Small intestine (tissue), 7 donors: Measurements from ENCODE around the gene SLC35F4. TPM values are rescaled to one million over a fixed set of nuclear protein-coding genes. Genes with fewer than 3 reads are reported as not detected.
A peak's percentile ranks its signal among the peaks of the same experiment; 100 is the strongest.

Source experiments
- DNase-seq, 2 donors: peaks; one replicate each; pipeline versions ENCODE4 v3.0.0 to v3.0.0-alpha.2; 2013
- FAIRE-seq: peaks from 2 replicates; lab custom pipeline; 2012; peaks lifted over from hg19 to GRCh38; lab: Jason Lieb, UNC
- H3K27ac ChIP-seq, 3 donors: one replicate each; pipeline ENCODE4 v1.5.1; 2013; ENCODE audit warnings: low read length in 2 of 3, mild to moderate bottlenecking in 2 of 3, control low read depth in 1 of 3, inconsistent platforms in 1 of 3, low read depth in 1 of 3, moderate library complexity in 1 of 3
- H3K27me3 ChIP-seq, 3 donors: one replicate each; pipeline ENCODE4 v1.6.1; 2013; ENCODE audit warnings: low read length in 3 of 3, inconsistent platforms in 1 of 3; ENCODE audit not compliant: control insufficient read depth in 3 of 3, insufficient read depth in 3 of 3
- H3K36me3 ChIP-seq, 3 donors: one replicate each; pipeline ENCODE4 v1.6.1; 2013; ENCODE audit warnings: low read length in 3 of 3, inconsistent platforms in 1 of 3, low read depth in 1 of 3, mild to moderate bottlenecking in 1 of 3, moderate library complexity in 1 of 3; ENCODE audit not compliant: control insufficient read depth in 3 of 3, insufficient read depth in 2 of 3
- H3K4me1 ChIP-seq, 3 donors: one replicate each; pipeline ENCODE4 v1.6.1; 2013; ENCODE audit warnings: low read length in 2 of 3, inconsistent platforms in 1 of 3, low read depth in 1 of 3, mild to moderate bottlenecking in 1 of 3, moderate library complexity in 1 of 3; ENCODE audit not compliant: control insufficient read depth in 3 of 3, insufficient read depth in 2 of 3
- H3K4me3 ChIP-seq, 3 donors: one replicate each; pipeline ENCODE4 v1.5.1; 2013; ENCODE audit warnings: low read length in 3 of 3, control low read depth in 1 of 3, inconsistent platforms in 1 of 3, low read depth in 1 of 3, mild to moderate bottlenecking in 1 of 3, moderate library complexity in 1 of 3
- H3K9me3 ChIP-seq, 2 donors: one replicate each; pipeline ENCODE4 v1.6.1; 2013; ENCODE audit warnings: low read depth in 1 of 2, low read length in 1 of 2; ENCODE audit not compliant: control insufficient read depth in 2 of 2, insufficient read depth in 1 of 2
- WGBS, 3 donors: extraction: QIAGEN DNeasy Blood & Tissue Kit; methylation state at CpG; one replicate each; pipeline ENCODE4 v1.1.7; 2013; 5-methylcytosine and 5-hydroxymethylcytosine counted together
- polyA plus RNA-seq, 4 donors: library from polyadenylated mRNA; stranded (reverse) in 3 of 4; unstranded in 1 of 4; fragments of 200-250 nt in 3 of 4; fragments of 120-200 nt in 1 of 4; gene quantifications; one replicate each; pipeline versions ENCODE4 v1.2.1 to v1.2.3, GENCODE V29; 2013
- donor health status: healthy with polysubstance abuse.
- donor health status: control.
- donor health status: control.
- donor health status: Bipolar disorder and iron deficiency.
- donor health status: healthy.

SLC35F4 gene
- polyA plus RNA-seq, 4 donors = 0.10 to 0.13 TPM; not detected in 2

GRCh38 chr14:57746563-57746962 is 119.3 kb downstream of the SLC35F4 start:
- Histone ChIP-seq H3K36me3 (no peaks in the 10 kb centered on the region), H3K4me1 (no peaks in the 10 kb centered on the region), H3K9me3 (no peaks in the 10 kb centered on the region), H3K27me3 (no peaks in the 10 kb centered on the region), H3K4me3 (no peak overlapping the region), H3K27ac (no peak overlapping the region)
- FAIRE-seq (no peak), DNase-seq (no peak)
- WGBS, 3 donors = 8 to 45% (median 22%) methylated on average over 1 of the region's 1 CpG

- FAIRE-seq (no peak), DNase-seq (no peak)
- H3K4me1 ChIP-seq = no peaks in the 10 kb centered on the region
- no peaks in the 10 kb centered on the region for H3K36me3 ChIP-seq
- no peak overlapping the region for H3K4me3 ChIP-seq
- no peaks in the 10 kb centered on the region for H3K27me3 ChIP-seq
- peaks cover 0 to 3% of the 10 kb centered on the region in 2 donors for H3K9me3 ChIP-seq
- 19 to 34% (median 27%) methylated on average over 2 of the region's 2 CpGs for WGBS, 3 donors
- no peak overlapping the region for H3K27ac ChIP-seq
Measured at GRCh38 chr14:57739516-57739915, 126.4 kb downstream of the SLC35F4 start.

- Histone ChIP-seq H3K4me3 (no peak overlapping the region), H3K4me1 (no peaks in the 10 kb centered on the region), H3K36me3 (no peaks in the 10 kb centered on the region), H3K27me3 (no peaks in the 10 kb centered on the region), H3K9me3 (peaks cover 0 to 3% of the 10 kb centered on the region in 2 donors), H3K27ac (no peak overlapping the region)
- 61 to 69% (median 64%) methylated on average over 3 of the region's 3 CpGs for WGBS, 3 donors
- no peak for FAIRE-seq
- DNase-seq = no peak
Measured at GRCh38 chr14:57737598-57737997, 128.3 kb downstream of the SLC35F4 start.

- H3K27ac ChIP-seq = no peak overlapping the region
- 79 to 89% (median 85%) methylated on average over 4 of the region's 4 CpGs for WGBS, 3 donors
- DNase-seq (no peak), FAIRE-seq (no peak)
- no peaks in the 10 kb centered on the region for H3K27me3 ChIP-seq
- no peaks in the 10 kb centered on the region for H3K36me3 ChIP-seq
- H3K9me3 ChIP-seq = peaks cover 0 to 3% of the 10 kb centered on the region in 2 donors
- no peaks in the 10 kb centered on the region for H3K4me1 ChIP-seq
- H3K4me3 ChIP-seq = no peak overlapping the region
Measured at GRCh38 chr14:57736391-57736790, 129.5 kb downstream of the SLC35F4 start.

- H3K27me3 ChIP-seq = no peaks in the 10 kb centered on the region
- H3K9me3 ChIP-seq = peaks cover 0 to 3% of the 10 kb centered on the region in 2 donors
- no peaks in the 10 kb centered on the region for H3K4me1 ChIP-seq
- FAIRE-seq (no peak), DNase-seq (no peak)
- H3K4me3 ChIP-seq = no peak overlapping the region
- no peaks in the 10 kb centered on the region for H3K36me3 ChIP-seq
- H3K27ac ChIP-seq = no peak overlapping the region
- 71 to 80% (median 80%) methylated on average over 1 of the region's 1 CpG for WGBS, 3 donors
Measured at GRCh38 chr14:57735276-57735675, 130.6 kb downstream of the SLC35F4 start.

GRCh38 chr14:57732463-57733285 is 133.2 kb downstream of the SLC35F4 start:
- H3K4me1 ChIP-seq = no peaks in the 10 kb centered on the region
- WGBS, 3 donors = 4 to 26% (median 26%) methylated on average over 3 of the region's 3 CpGs
- peaks cover 0 to 3% of the 10 kb centered on the region in 2 donors for H3K9me3 ChIP-seq
- no peaks in the 10 kb centered on the region for H3K36me3 ChIP-seq
- H3K27me3 ChIP-seq = no peaks in the 10 kb centered on the region
- H3K4me3 ChIP-seq = no peak overlapping the region
- peak in 1 of 2 donors; percentile 9 for DNase-seq
- no peak for FAIRE-seq
- H3K27ac ChIP-seq = no peak overlapping the region

GRCh38 chr14:57729208-57730187 is 136.4 kb downstream of the SLC35F4 start:
- Histone ChIP-seq H3K27ac (no peak overlapping the region), H3K4me1 (no peaks in the 10 kb centered on the region), H3K9me3 (no peaks in the 10 kb centered on the region), H3K36me3 (no peaks in the 10 kb centered on the region), H3K27me3 (no peaks in the 10 kb centered on the region), H3K4me3 (no peak overlapping the region)
- FAIRE-seq = no peak
- no peak for DNase-seq
- WGBS, 3 donors = 48 to 63% (median 49%) methylated on average over 5 of the region's 5 CpGs

- Histone ChIP-seq H3K36me3 (no peaks in the 10 kb centered on the region), H3K27ac (no peak overlapping the region), H3K4me1 (no peaks in the 10 kb centered on the region), H3K9me3 (no peaks in the 10 kb centered on the region), H3K27me3 (no peaks in the 10 kb centered on the region), H3K4me3 (no peak overlapping the region)
- 49 to 71% (median 56%) methylated on average over 2 of the region's 2 CpGs for WGBS, 3 donors
- DNase-seq (peak in 1 of 2 donors; percentile 32), FAIRE-seq (no peak)
Measured at GRCh38 chr14:57725399-57726077, 140.4 kb downstream of the SLC35F4 start.
